ENCODE results near the gene NBEAL1.

DNA sequence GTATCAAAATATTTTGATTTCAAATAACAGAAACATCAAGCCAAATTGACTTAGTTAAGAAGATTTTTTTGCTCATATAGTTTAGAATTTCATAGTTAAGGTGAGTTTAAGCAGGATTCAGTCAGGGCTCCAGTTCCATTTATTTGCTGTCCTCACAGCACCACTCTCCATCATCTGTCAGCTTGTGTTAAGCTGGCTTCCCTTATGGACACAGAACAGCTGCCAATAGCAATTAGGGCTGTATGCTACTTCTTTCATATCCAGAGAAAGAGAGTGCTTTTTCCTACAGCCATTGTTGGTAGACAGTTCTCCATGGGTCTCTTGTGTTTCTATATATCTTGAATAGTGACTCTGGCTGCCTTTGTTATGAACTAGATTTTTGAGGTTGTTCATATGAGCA lies 128.7 kb downstream of the NBEAL1 start:
- TF ChIP-seq GATA2 (IDR thresholded peaks at IDR 0.05; ENCODE audit: low read depth, low read length) (no peak), GATA3 (IDR thresholded peaks at IDR 0.05; ENCODE audit: low read depth, low read length) (no peak)

Measured in SH-SY5Y (cell line).